HUES48 (cell line): Measurements from ENCODE around the gene NAGA.

Experiments
- H3K27ac ChIP-seq: one replicate; pipeline ENCODE4 v1.7.0; 2013; ENCODE audit warnings: low read depth, low read length, inconsistent platforms
- H3K27me3 ChIP-seq: 2 replicates; pipeline ENCODE4 v1.6.1; 2013; ENCODE audit warnings: mild to moderate bottlenecking, low read length; ENCODE audit not compliant: control insufficient read depth, insufficient read depth
- H3K36me3 ChIP-seq: 2 replicates; pipeline ENCODE4 v1.6.1; 2013; ENCODE audit warnings: low read length; ENCODE audit not compliant: control insufficient read depth, insufficient read depth
- H3K4me1 ChIP-seq: 2 replicates; pipeline ENCODE4 v1.6.1; 2013; ENCODE audit warnings: mild to moderate bottlenecking, low read length; ENCODE audit not compliant: control insufficient read depth, insufficient read depth
- H3K4me3 ChIP-seq: 2 replicates; pipeline ENCODE4 v1.5.1; 2013; ENCODE audit warnings: mild to moderate bottlenecking, low read depth, low read length
- H3K9ac ChIP-seq: 2 replicates; pipeline ENCODE4 v1.6.1; 2013; ENCODE audit warnings: mild to moderate bottlenecking, low read depth, low read length, moderate library complexity
- H3K9me3 ChIP-seq: 2 replicates; pipeline ENCODE4 v1.6.1; 2013; ENCODE audit warnings: low read length; ENCODE audit not compliant: control insufficient read depth, insufficient read depth

The NAGA gene

GRCh38 chr22:42066126-42066761 is 4.4 kb downstream of the NAGA start:
- H3K4me3 ChIP-seq: no peak overlapping the region
- peaks cover 29% of the 10 kb centered on the region for H3K36me3 ChIP-seq
- H3K27ac ChIP-seq: no peak overlapping the region
- H3K9me3 ChIP-seq: no peaks in the 10 kb centered on the region
- H3K9ac ChIP-seq: no peak overlapping the region
- no peaks in the 10 kb centered on the region for H3K27me3 ChIP-seq
- H3K4me1 ChIP-seq: peaks cover 22% of the 10 kb centered on the region

- Histone ChIP-seq H3K9ac (no peak overlapping the region), H3K27ac (no peak overlapping the region), H3K4me3 (peak overlapping the region; percentile 40), H3K4me1 (peaks cover 18% of the 10 kb centered on the region), H3K27me3 (no peaks in the 10 kb centered on the region), H3K36me3 (peaks cover 35% of the 10 kb centered on the region), H3K9me3 (no peaks in the 10 kb centered on the region)
These were observed 5.0 kb downstream of the NAGA start for GRCh38 chr22:42065438-42066125.

GRCh38 chr22:42064629-42065028 is 6.0 kb downstream of the NAGA start:
- Histone ChIP-seq H3K27me3 (no peaks in the 10 kb centered on the region), H3K36me3 (peaks cover 45% of the 10 kb centered on the region), H3K27ac (no peak overlapping the region), H3K4me1 (peaks cover 15% of the 10 kb centered on the region), H3K9me3 (no peaks in the 10 kb centered on the region), H3K9ac (no peak overlapping the region), H3K4me3 (no peak overlapping the region)

GRCh38 chr22:42062506-42063170 is 8.0 kb downstream of the NAGA start:
- Histone ChIP-seq H3K36me3 (peaks cover 52% of the 10 kb centered on the region), H3K27ac (no peak overlapping the region), H3K27me3 (no peaks in the 10 kb centered on the region), H3K9ac (no peak overlapping the region), H3K4me1 (peaks cover 14% of the 10 kb centered on the region), H3K9me3 (peaks cover 8% of the 10 kb centered on the region; the same call in 1 of the 2 replicates), H3K4me3 (no peak overlapping the region)

- Histone ChIP-seq H3K4me3 (no peak overlapping the region), H3K4me1 (peaks cover 14% of the 10 kb centered on the region), H3K36me3 (peaks cover 41% of the 10 kb centered on the region), H3K27ac (no peak overlapping the region), H3K9ac (no peak overlapping the region), H3K27me3 (no peaks in the 10 kb centered on the region), H3K9me3 (peaks cover 16% of the 10 kb centered on the region)
These were observed 9.6 kb downstream of the NAGA start for GRCh38 chr22:42061041-42061440.

GRCh38 chr22:42060489-42060888 is 10.1 kb downstream of the NAGA start:
- H3K9me3 ChIP-seq: peaks cover 16% of the 10 kb centered on the region
- H3K36me3 ChIP-seq: peaks cover 41% of the 10 kb centered on the region
- H3K4me3 ChIP-seq: no peak overlapping the region
- no peaks in the 10 kb centered on the region for H3K27me3 ChIP-seq
- H3K4me1 ChIP-seq: peaks cover 10% of the 10 kb centered on the region
- no peak overlapping the region for H3K9ac ChIP-seq
- no peak overlapping the region for H3K27ac ChIP-seq

- Histone ChIP-seq H3K27me3 (no peaks in the 10 kb centered on the region), H3K4me1 (no peaks in the 10 kb centered on the region), H3K36me3 (peaks cover 33% of the 10 kb centered on the region), H3K9me3 (peaks cover 16% of the 10 kb centered on the region), H3K27ac (no peak overlapping the region), H3K4me3 (no peak overlapping the region), H3K9ac (no peak overlapping the region)
These were observed 13.7 kb downstream of the NAGA start for GRCh38 chr22:42056757-42057511.

GRCh38 chr22:42052765-42053164 is 17.8 kb downstream of the NAGA start:
- H3K9me3 ChIP-seq: peaks cover 8% of the 10 kb centered on the region; the same call in 1 of the 2 replicates
- no peaks in the 10 kb centered on the region for H3K36me3 ChIP-seq
- no peak overlapping the region for H3K4me3 ChIP-seq
- H3K9ac ChIP-seq: no peak overlapping the region
- no peaks in the 10 kb centered on the region for H3K4me1 ChIP-seq
- no peaks in the 10 kb centered on the region for H3K27me3 ChIP-seq
- no peak overlapping the region for H3K27ac ChIP-seq

GRCh38 chr22:42050641-42051180 is 19.9 kb downstream of the NAGA start:
- no peaks in the 10 kb centered on the region for H3K4me1 ChIP-seq
- no peaks in the 10 kb centered on the region for H3K9me3 ChIP-seq
- no peak overlapping the region for H3K4me3 ChIP-seq
- no peak overlapping the region for H3K9ac ChIP-seq
- no peak overlapping the region for H3K27ac ChIP-seq
- H3K27me3 ChIP-seq: no peaks in the 10 kb centered on the region
- no peaks in the 10 kb centered on the region for H3K36me3 ChIP-seq

GRCh38 chr22:42041784-42042183 is 28.8 kb downstream of the NAGA start:
- Histone ChIP-seq H3K4me1 (no peaks in the 10 kb centered on the region), H3K27ac (no peak overlapping the region), H3K36me3 (no peaks in the 10 kb centered on the region), H3K9me3 (peaks cover 6% of the 10 kb centered on the region; the same call in 1 of the 2 replicates), H3K27me3 (no peaks in the 10 kb centered on the region), H3K4me3 (no peak overlapping the region), H3K9ac (no peak overlapping the region)
